HepG2 (cell line): ENCODE results near the gene PTGDS. TPM values are rescaled to one million over a fixed set of nuclear protein-coding genes. Genes with fewer than 3 reads are reported as not detected.

ENCODE experiments used
- BHLHE40 ChIP-seq: IDR thresholded peaks from 2 replicates; pipeline ENCODE4 v1.6.1; 2011; ENCODE audit warnings: low read length, improper control_type of control experiment
- FOXP4 ChIP-seq: sonication (generic); formaldehyde crosslinking; IDR thresholded peaks from 2 replicates; pipeline ENCODE4 v1.4.0; 2020; ENCODE audit warnings: missing genetic modification reagents
- HES4 ChIP-seq: sonication (generic); formaldehyde crosslinking; IDR thresholded peaks from 2 replicates; pipeline ENCODE4 v1.9.0; 2021; ENCODE audit warnings: mild to moderate bottlenecking, missing genetic modification reagents, borderline replicate concordance
- HMG20B ChIP-seq: conservative IDR thresholded peaks from 2 replicates; pipeline ENCODE4 v1.6.1; 2016; ENCODE audit warnings: missing genetic modification reagents, missing compliant biosample characterization
- KDM2A ChIP-seq: sonication (generic); formaldehyde crosslinking; IDR thresholded peaks from 2 replicates; pipeline ENCODE4 v1.4.0; 2020; ENCODE audit warnings: low read depth, missing genetic modification reagents, borderline replicate concordance
- KLF12 ChIP-seq: sonication (generic); formaldehyde crosslinking; IDR thresholded peaks from 2 replicates; pipeline ENCODE4 v1.4.0; 2020; ENCODE audit warnings: missing genetic modification reagents, borderline replicate concordance
- KMT2A ChIP-seq: sonication (generic); formaldehyde crosslinking; IDR thresholded peaks from 2 replicates; pipeline ENCODE4 v1.4.0; 2020; ENCODE audit warnings: missing genetic modification reagents
- NAIF1 ChIP-seq: sonication (generic); formaldehyde crosslinking; IDR thresholded peaks from 2 replicates; pipeline ENCODE4 v1.5.0; 2020; ENCODE audit warnings: mild to moderate bottlenecking, missing genetic modification reagents, borderline replicate concordance
- NFATC3 ChIP-seq: sonication (generic); formaldehyde crosslinking; IDR thresholded peaks from 2 replicates; pipeline ENCODE4 v1.5.1; 2020; ENCODE audit warnings: mild to moderate bottlenecking, missing genetic modification reagents
- SAP130 ChIP-seq: IDR thresholded peaks from 2 replicates; pipeline ENCODE4 v1.6.1; 2016; ENCODE audit warnings: low read depth
- SMYD3 ChIP-seq: sonication (generic); formaldehyde crosslinking; IDR thresholded peaks from 2 replicates; pipeline ENCODE4 v1.8.1; 2023; ENCODE audit warnings: mild to moderate bottlenecking, missing genetic modification reagents
- ZBTB43 ChIP-seq: sonication (generic); formaldehyde crosslinking; conservative IDR thresholded peaks from 2 replicates; pipeline ENCODE4 v1.4.0; 2020; ENCODE audit warnings: missing genetic modification reagents
- ZNF546 ChIP-seq: sonication (generic); formaldehyde crosslinking; conservative IDR thresholded peaks from 2 replicates; pipeline ENCODE4 v1.8.1; 2023; ENCODE audit warnings: mild to moderate bottlenecking, missing genetic modification reagents
- ZNF589 ChIP-seq: sonication (generic); formaldehyde crosslinking; conservative IDR thresholded peaks from 2 replicates; pipeline ENCODE4 v1.8.0; 2022; ENCODE audit warnings: mild to moderate bottlenecking, moderate library complexity, missing genetic modification reagents
- ZNF879 ChIP-seq: sonication (generic); formaldehyde crosslinking; IDR thresholded peaks from 2 replicates; pipeline ENCODE4 v1.8.1; 2023; ENCODE audit warnings: missing genetic modification reagents
- polyA plus RNA-seq, 8 experiments: library from polyadenylated mRNA; depleted of rRNA in 3 of 8; stranded (reverse) in 7 of 8; unstranded in 1 of 8; fragments of >200 nt; fragmentation: Illumina TruSeq in 4 of 8; extraction: Trizol in 4 of 8; gene quantifications; 2 replicates each; pipeline versions ENCODE4 v1.2.1 to v1.2.3, GENCODE V29; 2011 to 2016; ENCODE audit warnings: low read depth in 4 of 8, missing spikeins in 1 of 8, mixed read lengths in 1 of 8; ENCODE audit not compliant: insufficient read depth in 1 of 8
- total RNA-seq, 5 experiments: library from RNA; depleted of rRNA; stranded (reverse); fragments of >200 nt; fragmentation: Illumina TruSeq; extraction: Trizol; gene quantifications; 2 replicates each; pipeline ENCODE4 v1.2.3, GENCODE V29; 2016; ENCODE audit warnings: low read depth in 1 of 5
- TF ChIP-seq, protein P1 (sequence below): sonication (generic); formaldehyde crosslinking; IDR thresholded peaks from 2 replicates; pipeline ENCODE4 v1.9.0; 2021; ENCODE audit warnings: missing genetic modification reagents, borderline replicate concordance
- TF ChIP-seq, protein P2 (sequence below): sonication (generic); formaldehyde crosslinking; IDR thresholded peaks from 2 replicates; pipeline ENCODE4 v1.5.0; 2020; ENCODE audit warnings: mild to moderate bottlenecking, missing genetic modification reagents
- TF ChIP-seq, protein P3 (sequence below): sonication (generic); formaldehyde crosslinking; IDR thresholded peaks from 2 replicates; pipeline ENCODE4 v1.4.0; 2020; ENCODE audit warnings: missing genetic modification reagents; ENCODE audit errors: not compliant biosample characterization

Gene PTGDS
- total and polyA plus RNA-seq, 2 of the 13 experiments (the other 11 are each of a cell fraction or from before 2014, with no cell fraction given), result 0.33 to 0.50 TPM

DNA sequence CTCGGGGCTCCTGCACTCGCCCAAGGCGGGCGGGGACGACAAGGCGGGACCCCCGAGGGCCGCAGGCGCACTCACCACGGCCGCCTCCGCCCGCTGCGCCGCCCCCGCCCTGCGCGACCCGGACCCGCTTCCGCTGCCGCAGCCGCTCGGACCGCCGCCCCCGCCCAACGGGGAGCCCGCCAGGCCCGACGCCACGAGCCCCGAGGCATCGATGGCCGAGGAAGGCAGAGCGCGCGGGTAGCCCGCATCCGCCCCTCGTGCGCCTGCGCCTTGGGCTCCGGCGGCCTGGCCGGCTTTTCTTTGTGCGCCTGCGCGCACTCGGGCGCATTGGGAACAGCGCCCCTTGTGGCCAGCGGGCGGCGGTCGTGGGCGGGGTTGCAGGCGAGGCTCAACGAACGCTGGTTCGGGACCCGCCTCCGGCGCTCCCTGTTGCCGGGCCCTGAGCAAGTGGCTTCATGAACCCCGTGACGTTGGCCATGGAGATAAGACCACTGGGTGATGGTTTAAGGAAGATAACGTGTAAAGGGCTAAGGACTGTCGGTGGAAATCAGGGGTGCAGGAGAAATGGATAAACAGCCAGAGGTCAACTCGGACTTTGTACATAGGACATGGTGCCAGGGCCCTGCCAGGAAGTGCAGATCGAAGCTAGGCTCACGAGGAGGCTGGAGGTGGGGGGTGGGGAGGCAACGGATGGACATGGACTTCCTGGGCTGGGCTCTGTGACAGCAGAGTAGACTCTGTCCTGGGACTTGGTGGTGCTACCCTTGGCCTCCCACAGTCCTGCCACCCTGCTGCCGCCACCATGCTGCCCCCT is 32.6 kb upstream of the PTGDS start, which contains the start of the genes C8G and FBXW5 (continued):
- TF ChIP-seq FOXP4 (CRISPR knock-in tag) (peak; percentile 22; the same call in 1 of the 2 replicates), SAP130 (peak; percentile 32), HES4 (CRISPR knock-in tag) (no peak), NFATC3 (CRISPR knock-in tag) (peak; percentile 86; the same call in 1 of the 2 replicates), HMG20B (CRISPR knock-in tag) (no peak), SMYD3 (no peak), KMT2A (peak; percentile 70), ZNF879 (no peak), ZNF546 (no peak), NAIF1 (CRISPR knock-in tag) (no peak), BHLHE40 (peak; percentile 11), ZBTB43 (CRISPR knock-in tag) (no peak), KDM2A (CRISPR knock-in tag) (peak; percentile 65), ZNF589 (no peak), KLF12 (CRISPR knock-in tag) (peak; percentile 25; the same call in 1 of the 2 replicates)
- TF ChIP-seq, protein P1, sequence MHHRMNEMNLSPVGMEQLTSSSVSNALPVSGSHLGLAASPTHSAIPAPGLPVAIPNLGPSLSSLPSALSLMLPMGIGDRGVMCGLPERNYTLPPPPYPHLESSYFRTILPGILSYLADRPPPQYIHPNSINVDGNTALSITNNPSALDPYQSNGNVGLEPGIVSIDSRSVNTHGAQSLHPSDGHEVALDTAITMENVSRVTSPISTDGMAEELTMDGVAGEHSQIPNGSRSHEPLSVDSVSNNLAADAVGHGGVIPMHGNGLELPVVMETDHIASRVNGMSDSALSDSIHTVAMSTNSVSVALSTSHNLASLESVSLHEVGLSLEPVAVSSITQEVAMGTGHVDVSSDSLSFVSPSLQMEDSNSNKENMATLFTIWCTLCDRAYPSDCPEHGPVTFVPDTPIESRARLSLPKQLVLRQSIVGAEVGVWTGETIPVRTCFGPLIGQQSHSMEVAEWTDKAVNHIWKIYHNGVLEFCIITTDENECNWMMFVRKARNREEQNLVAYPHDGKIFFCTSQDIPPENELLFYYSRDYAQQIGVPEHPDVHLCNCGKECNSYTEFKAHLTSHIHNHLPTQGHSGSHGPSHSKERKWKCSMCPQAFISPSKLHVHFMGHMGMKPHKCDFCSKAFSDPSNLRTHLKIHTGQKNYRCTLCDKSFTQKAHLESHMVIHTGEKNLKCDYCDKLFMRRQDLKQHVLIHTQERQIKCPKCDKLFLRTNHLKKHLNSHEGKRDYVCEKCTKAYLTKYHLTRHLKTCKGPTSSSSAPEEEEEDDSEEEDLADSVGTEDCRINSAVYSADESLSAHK (CRISPR knock-in tag), result no peak
- TF ChIP-seq, protein P2, sequence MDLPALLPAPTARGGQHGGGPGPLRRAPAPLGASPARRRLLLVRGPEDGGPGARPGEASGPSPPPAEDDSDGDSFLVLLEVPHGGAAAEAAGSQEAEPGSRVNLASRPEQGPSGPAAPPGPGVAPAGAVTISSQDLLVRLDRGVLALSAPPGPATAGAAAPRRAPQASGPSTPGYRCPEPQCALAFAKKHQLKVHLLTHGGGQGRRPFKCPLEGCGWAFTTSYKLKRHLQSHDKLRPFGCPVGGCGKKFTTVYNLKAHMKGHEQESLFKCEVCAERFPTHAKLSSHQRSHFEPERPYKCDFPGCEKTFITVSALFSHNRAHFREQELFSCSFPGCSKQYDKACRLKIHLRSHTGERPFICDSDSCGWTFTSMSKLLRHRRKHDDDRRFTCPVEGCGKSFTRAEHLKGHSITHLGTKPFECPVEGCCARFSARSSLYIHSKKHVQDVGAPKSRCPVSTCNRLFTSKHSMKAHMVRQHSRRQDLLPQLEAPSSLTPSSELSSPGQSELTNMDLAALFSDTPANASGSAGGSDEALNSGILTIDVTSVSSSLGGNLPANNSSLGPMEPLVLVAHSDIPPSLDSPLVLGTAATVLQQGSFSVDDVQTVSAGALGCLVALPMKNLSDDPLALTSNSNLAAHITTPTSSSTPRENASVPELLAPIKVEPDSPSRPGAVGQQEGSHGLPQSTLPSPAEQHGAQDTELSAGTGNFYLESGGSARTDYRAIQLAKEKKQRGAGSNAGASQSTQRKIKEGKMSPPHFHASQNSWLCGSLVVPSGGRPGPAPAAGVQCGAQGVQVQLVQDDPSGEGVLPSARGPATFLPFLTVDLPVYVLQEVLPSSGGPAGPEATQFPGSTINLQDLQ, result no peak
- TF ChIP-seq, protein P3, sequence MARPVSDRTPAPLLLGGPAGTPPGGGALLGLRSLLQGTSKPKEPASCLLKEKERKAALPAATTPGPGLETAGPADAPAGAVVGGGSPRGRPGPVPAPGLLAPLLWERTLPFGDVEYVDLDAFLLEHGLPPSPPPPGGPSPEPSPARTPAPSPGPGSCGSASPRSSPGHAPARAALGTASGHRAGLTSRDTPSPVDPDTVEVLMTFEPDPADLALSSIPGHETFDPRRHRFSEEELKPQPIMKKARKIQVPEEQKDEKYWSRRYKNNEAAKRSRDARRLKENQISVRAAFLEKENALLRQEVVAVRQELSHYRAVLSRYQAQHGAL (CRISPR knock-in tag), result peak; percentile 13
